Sigmoid colon (tissue), 4 donors: ENCODE measurements around the gene MIEF1.

Experiments
- POLR2AphosphoS5 ChIP-seq, 4 donors: sonication (generic); formaldehyde crosslinking; IDR thresholded peaks; one replicate each; pipeline ENCODE4 v1.6.1; 2017; ENCODE audit warnings: antibody characterized with exemption in 4 of 4
- TF ChIP-seq, protein P1 (sequence below), 4 experiments: fragments of 450-650 bp in 3 of 4; fragments of 200-600 bp in 1 of 4; IDR thresholded peaks; one replicate each; pipeline ENCODE4 v1.5.1; 2016 to 2019; ENCODE audit warnings: antibody characterized with exemption in 4 of 4, mild to moderate bottlenecking in 3 of 4, moderate library complexity in 2 of 4

DNA sequence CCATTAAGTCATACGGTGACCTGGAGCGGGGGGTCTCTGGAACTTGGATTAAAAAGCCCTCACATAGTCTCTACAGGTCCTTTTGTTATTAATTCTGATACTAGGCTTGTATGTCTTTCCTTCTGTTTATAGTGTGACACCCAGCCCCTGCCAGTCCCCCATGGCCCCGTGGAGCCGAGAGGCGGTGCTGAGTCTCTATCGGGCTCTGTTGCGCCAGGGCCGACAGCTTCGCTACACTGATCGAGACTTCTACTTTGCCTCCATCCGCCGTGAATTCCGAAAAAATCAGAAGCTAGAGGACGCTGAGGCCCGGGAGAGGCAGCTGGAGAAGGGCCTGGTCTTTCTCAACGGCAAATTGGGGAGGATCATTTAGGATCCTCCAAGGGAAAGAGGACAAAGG lies 2.0 kb downstream of the MIEF1 start:
- TF ChIP-seq, protein P1, sequence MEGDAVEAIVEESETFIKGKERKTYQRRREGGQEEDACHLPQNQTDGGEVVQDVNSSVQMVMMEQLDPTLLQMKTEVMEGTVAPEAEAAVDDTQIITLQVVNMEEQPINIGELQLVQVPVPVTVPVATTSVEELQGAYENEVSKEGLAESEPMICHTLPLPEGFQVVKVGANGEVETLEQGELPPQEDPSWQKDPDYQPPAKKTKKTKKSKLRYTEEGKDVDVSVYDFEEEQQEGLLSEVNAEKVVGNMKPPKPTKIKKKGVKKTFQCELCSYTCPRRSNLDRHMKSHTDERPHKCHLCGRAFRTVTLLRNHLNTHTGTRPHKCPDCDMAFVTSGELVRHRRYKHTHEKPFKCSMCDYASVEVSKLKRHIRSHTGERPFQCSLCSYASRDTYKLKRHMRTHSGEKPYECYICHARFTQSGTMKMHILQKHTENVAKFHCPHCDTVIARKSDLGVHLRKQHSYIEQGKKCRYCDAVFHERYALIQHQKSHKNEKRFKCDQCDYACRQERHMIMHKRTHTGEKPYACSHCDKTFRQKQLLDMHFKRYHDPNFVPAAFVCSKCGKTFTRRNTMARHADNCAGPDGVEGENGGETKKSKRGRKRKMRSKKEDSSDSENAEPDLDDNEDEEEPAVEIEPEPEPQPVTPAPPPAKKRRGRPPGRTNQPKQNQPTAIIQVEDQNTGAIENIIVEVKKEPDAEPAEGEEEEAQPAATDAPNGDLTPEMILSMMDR (IDR thresholded peaks at IDR 0.05), result no peak
- no peak for TF ChIP-seq POLR2AphosphoS5 (IDR thresholded peaks at IDR 0.05)
